SU-DHL-6 (cell line): ENCODE measurements around the gene KCNH8.

Experiments used
- H2AFZ ChIP-seq: fragments of 200-600 bp; sonication (generic); 2 replicates; pipeline ENCODE4 v1.6.1; 2014; ENCODE audit warnings: low read depth, mild to moderate bottlenecking, moderate library complexity, mixed read lengths, antibody characterized with exemption, low read length; ENCODE audit not compliant: severe bottlenecking
- H3F3A ChIP-seq: fragments of 200-600 bp; shearing (Covaris generic); 2 replicates; pipeline ENCODE4 v1.6.0; 2016; ENCODE audit warnings: antibody characterized with exemption, mild to moderate bottlenecking; ENCODE audit not compliant: insufficient read depth
- H3K27ac ChIP-seq: fragments of 200-600 bp; sonication (generic); 2 replicates; pipeline ENCODE4 v1.5.1; 2016; ENCODE audit warnings: low read depth, mild to moderate bottlenecking, low read length, moderate library complexity, mixed read lengths
- H3K27me3 ChIP-seq: fragments of 200-600 bp; sonication (generic), shearing (Covaris generic); 2 replicates; pipeline ENCODE4 v1.6.0; 2014; ENCODE audit warnings: mild to moderate bottlenecking, low read length
- H3K36me3 ChIP-seq: fragments of 200-600 bp; sonication (generic); 2 replicates; pipeline ENCODE4 v1.6.1; 2014; ENCODE audit warnings: mild to moderate bottlenecking, low read length, mixed read lengths
- H3K4me2 ChIP-seq: fragments of 300-600, 200-600 bp; shearing (Covaris generic), sonication (generic); 2 replicates; pipeline ENCODE4 v1.6.0; 2014; ENCODE audit warnings: low read length, low read depth, mild to moderate bottlenecking; ENCODE audit not compliant: poor library complexity, severe bottlenecking
- H3K4me3 ChIP-seq: fragments of 200-600 bp; sonication (generic); 2 replicates; pipeline ENCODE4 v1.5.1; 2014; ENCODE audit warnings: antibody characterized with exemption, low read length, mild to moderate bottlenecking, mixed read lengths; ENCODE audit not compliant: insufficient read depth, poor library complexity, severe bottlenecking
- H3K79me2 ChIP-seq: fragments of 200-600 bp; sonication (generic); 2 replicates; pipeline ENCODE4 v1.6.1; 2014; ENCODE audit warnings: mild to moderate bottlenecking, low read length, moderate library complexity; ENCODE audit not compliant: insufficient read depth
- H3K9ac ChIP-seq: fragments of 200-600 bp; sonication (generic); 2 replicates; pipeline ENCODE4 v1.7.0; 2014; ENCODE audit warnings: mild to moderate bottlenecking, low read length
- H3K9me2 ChIP-seq: fragments of 200-600 bp; sonication (generic); replicated peaks from 2 replicates; pipeline ENCODE4 v1.6.1; 2014; ENCODE audit warnings: low read length; ENCODE audit not compliant: insufficient read depth
- H3K9me3 ChIP-seq: fragments of 200-600 bp; sonication (generic); 2 replicates; pipeline ENCODE4 v1.6.1; 2014; ENCODE audit warnings: low read length, mixed read lengths; ENCODE audit not compliant: insufficient read depth
- H4K20me1 ChIP-seq: fragments of 200-600 bp; sonication (generic); 2 replicates; pipeline ENCODE4 v1.6.1; 2014; ENCODE audit warnings: low read depth, mild to moderate bottlenecking, antibody characterized with exemption, low read length, moderate library complexity, mixed read lengths
- EZH2phosphoT487 ChIP-seq: fragments of 200-600 bp; sonication (generic), shearing (Covaris generic); conservative IDR thresholded peaks from 2 replicates; pipeline ENCODE4 v1.6.1; 2018; ENCODE audit warnings: mild to moderate bottlenecking, antibody characterized with exemption, low read length, moderate library complexity, mixed read lengths
- TF ChIP-seq, protein P1 (sequence below): fragments of 200-600 bp; sonication (generic); IDR thresholded peaks from one replicate; pipeline ENCODE4 v1.5.1; 2017; ENCODE audit warnings: antibody characterized with exemption, mild to moderate bottlenecking, low read length, moderate library complexity; ENCODE audit not compliant: insufficient read depth, poor library complexity, severe bottlenecking

Gene KCNH8

DNA sequence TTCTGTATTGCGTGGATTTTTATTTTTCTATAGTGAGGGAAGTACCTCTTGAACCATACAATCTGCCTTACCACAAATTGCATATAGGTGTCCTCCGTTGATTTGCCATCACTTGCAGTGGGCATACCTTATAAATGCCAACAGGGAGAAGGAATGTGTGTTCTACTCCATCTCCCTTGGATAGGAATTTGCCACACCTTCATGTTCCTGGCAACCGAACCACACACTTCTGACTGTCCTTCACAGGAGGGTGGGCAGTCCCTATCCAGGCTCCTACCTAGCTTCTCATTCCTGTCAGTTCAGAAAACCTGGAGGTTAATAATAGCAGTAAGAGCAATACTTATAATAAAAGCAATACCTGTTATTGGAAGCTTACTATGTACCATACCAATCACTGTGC is 428.0 kb downstream of the KCNH8 start:
- Histone ChIP-seq H3K4me3 (no peak overlapping the region), H3K9me2 (no peaks in the 10 kb centered on the region), H3K4me2 (no peak overlapping the region), H3K9ac (no peak overlapping the region), H3K27ac (no peak overlapping the region), H3K36me3 (no peaks in the 10 kb centered on the region), H3F3A (no peaks in the 10 kb centered on the region), H3K9me3 (no peaks in the 10 kb centered on the region), H3K79me2 (no peaks in the 10 kb centered on the region), H2AFZ (no peak overlapping the region), H3K27me3 (no peaks in the 10 kb centered on the region), H4K20me1 (no peaks in the 10 kb centered on the region)
- TF ChIP-seq EZH2phosphoT487, result no peak
- TF ChIP-seq, protein P1, sequence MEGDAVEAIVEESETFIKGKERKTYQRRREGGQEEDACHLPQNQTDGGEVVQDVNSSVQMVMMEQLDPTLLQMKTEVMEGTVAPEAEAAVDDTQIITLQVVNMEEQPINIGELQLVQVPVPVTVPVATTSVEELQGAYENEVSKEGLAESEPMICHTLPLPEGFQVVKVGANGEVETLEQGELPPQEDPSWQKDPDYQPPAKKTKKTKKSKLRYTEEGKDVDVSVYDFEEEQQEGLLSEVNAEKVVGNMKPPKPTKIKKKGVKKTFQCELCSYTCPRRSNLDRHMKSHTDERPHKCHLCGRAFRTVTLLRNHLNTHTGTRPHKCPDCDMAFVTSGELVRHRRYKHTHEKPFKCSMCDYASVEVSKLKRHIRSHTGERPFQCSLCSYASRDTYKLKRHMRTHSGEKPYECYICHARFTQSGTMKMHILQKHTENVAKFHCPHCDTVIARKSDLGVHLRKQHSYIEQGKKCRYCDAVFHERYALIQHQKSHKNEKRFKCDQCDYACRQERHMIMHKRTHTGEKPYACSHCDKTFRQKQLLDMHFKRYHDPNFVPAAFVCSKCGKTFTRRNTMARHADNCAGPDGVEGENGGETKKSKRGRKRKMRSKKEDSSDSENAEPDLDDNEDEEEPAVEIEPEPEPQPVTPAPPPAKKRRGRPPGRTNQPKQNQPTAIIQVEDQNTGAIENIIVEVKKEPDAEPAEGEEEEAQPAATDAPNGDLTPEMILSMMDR, result no peak
